Measurements from ENCODE around the gene TRAP1.

The TRAP1 gene

GRCh38 chr16:3645504-3646347, 71.6 kb downstream of the TRAP1 start:
- DNase-seq, result no peak

DNA sequence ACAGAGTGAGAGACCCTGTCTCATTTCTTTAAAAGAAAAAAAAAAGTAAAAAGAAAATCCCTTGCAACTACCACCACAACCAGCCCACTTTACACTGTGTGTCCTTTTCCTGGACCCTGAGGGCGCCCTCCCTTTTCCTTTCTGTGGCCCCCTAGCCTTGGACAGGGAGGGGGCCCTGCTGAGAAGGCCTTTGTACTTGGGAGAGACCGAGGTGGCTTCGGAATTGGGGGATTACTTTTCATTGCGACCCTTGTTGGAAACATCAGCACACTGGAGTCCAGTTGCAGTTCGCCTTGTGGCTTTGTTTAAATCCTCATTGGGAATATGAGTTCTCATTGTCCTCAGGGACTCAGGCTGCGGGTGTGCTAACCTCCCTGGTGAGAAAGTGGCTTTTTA, 72.2 kb downstream of the TRAP1 start:
- DNase-seq, result no peak

GRCh38 chr16:3643095-3643730, 74.1 kb downstream of the TRAP1 start:
- DNase-seq, result no peak

GRCh38 chr16:3642397-3643094, 74.8 kb downstream of the TRAP1 start:
- DNase-seq, result no peak

- DNase-seq, result no peak
Measured at GRCh38 chr16:3641801-3642396, 75.4 kb downstream of the TRAP1 start.

DNA sequence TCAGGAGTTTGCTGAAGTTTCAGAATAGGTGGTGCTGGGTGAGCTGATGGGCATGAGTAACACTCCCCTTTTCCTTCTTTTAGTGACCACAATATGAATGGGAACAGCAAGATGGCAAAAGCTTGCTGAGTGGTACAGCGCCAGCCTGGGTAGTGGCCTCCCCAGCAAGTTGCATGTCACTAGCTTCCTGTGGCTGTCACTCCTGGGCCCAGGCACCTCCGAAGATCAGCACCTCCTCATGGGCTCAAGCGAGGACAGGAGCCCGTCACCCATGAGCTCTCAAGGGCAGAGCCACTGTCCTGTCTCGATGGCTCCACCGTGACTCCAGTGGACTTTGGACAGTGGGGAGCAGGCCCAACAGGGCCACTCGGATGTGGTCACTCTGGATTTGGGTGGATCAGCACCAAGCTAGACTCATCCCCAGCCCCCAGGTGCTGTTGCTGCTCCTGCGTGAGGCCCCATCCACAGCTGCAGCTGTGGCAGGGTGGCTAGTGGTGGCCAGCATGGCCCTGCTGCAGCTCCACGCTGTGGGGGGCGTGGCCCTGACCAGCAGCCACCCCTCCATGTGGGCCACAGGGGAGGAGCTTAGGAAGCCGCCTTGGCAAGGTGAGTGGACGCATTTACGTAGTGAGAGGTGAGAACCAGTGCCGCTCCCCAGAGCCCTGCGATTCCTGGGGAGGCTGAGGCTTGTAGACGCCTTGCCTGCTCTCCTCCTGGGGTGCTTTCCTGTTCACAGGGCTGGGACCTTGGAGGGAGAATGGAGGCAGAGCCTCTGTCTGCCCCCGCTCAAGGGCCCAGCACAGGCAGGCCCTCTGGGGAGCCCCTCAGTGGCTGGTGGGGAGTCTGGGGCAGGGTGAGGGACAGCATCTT, 76.5 kb downstream of the TRAP1 start:
- DNase-seq, result no peak

DNA sequence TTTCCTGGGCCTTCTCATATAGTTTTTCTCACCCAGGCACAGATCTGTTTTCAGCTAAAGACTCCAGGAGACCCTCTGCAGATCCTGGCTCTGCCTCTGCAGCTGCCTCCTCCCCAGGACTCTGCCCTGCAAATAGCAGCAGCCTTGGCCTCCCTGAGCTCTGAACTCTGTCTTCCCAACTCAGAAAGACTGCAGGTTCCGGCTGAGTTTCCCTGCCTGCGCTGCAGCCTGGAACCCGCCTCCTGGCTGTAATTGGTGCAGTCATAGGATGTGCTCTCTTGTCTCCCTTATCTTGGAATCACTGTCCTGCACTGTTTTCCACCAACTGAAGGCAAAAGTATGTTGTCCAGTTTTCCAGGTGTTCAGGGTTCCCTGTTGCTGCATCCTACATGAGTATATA, 77.1 kb downstream of the TRAP1 start:
- DNase-seq, result no peak

- DNase-seq, result no peak
Measured at GRCh38 chr16:3638916-3639644, 78.2 kb downstream of the TRAP1 start.

DNA sequence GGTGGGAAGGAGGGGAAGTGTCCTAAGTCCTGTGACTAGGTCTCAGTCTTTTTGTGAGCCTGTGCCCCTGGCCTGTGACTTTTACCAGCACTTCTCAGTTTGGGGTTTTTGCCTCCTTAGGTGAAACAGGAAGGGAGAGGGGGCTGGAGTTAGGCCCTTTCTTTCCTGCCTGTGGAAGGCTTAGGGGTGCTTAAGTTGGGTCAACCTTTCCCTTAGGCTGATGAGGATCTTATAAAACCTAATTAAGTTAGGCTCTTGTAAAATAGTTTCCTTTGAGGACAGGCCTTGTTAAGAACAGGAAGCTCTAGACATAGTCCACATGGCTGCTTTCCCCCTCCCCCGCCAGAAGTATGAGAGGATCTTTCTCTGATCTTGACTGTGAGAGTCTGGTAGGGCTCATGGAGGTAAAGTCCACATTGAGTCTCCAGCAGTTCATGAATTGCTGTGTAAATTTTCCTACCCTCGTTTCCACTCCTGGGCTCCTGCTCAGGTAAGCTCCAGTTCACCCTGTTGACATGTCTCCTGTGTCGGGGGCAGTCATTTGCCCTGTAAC, 79.9 kb downstream of the TRAP1 start:
- DNase-seq, result no peak

DNA sequence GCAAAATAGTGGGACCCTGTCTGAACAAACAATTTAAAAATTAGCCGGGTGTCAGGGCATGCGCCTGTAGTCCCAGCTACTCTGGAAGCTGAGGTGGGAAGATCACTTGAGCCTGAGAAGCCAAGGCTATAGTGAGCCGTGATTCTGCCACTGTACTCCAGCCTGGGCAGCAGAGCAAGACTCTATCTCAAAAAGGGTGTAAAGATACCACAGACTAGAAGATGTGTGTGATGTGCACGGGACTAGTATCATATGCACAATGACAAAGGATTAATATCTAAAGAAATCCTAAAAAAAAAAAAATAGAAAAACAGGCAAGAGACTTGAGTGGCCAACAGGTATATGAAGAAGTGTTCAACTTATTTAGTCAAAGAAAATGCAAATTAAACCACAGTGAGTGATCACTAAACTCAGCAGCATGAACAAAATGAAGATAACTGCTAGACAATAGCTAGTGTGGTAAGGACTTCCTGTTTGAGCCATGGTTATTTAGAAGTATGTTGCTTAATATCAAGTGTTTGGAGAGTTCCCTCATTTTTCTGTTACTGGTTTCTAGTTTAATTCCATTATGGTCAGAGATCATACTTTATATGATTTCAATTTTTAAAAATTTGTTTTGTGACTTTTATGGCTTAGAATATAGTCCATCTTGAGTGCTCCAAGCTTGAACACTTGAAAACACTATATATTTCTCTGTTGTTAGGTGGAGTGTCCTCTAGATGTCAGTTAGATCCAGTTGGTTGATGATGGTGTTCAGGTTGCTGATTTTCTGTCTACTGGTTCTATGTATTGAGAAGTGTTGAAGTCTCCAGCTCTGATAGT, 91.2 kb downstream of the TRAP1 start:
- no peak for DNase-seq

- DNase-seq, result no peak
Measured at GRCh38 chr16:3625331-3625730, 92.0 kb downstream of the TRAP1 start.

DNA sequence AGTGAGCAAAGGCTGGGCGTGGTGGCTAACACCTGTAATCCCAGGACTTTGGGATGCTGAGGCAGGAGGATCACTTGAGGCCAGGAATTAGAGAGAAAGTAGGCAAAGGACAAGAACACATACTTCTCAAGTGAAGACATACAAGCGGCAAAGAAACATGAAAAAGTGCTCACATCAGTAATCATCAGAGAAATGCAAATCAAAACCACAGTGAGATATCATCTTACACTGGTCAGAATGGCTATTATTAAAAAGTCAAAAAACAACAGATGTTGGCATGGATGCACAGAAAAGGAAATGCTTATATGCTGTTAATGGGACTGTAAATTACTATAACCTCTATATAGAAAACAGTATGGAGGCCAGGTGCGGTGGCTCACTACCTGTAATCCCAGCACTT, 93.7 kb downstream of the TRAP1 start:
- no peak for DNase-seq

- DNase-seq, result no peak
Measured at GRCh38 chr16:3618769-3619141, 98.6 kb downstream of the TRAP1 start.

- DNase-seq, result no peak
Measured at GRCh38 chr16:3612510-3613466, 104.5 kb downstream of the TRAP1 start.

- peak; percentile 88 to 98 for DNase-seq
Measured at GRCh38 chr16:3611146-3611975, 106.0 kb downstream of the TRAP1 start, which contains the start of gene SLX4. SLX4 (minus strand) TSS chr16:3611606; CDS start chr16:3608964, 2,642 bp downstream.

DNA sequence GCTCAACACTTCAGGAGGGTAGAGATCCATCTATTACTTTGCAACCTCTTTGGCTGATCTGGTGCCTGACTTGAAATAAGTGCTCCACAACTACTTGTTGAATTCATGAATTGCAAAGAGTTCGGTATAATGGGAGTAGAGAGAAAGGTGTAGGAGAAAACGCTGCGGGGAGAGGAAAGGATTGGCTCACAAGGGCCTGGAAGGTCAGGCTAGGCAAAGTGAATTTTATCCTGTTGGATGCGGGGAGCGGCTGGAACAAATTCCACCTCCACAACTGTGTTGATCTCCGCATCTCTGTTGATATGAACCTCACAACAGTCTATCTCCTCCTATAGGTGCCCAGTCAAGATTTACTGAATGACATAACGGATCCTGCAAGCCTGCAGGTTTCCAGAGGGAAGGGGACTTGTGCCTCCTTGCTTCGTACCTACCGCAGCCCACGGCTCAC, 106.6 kb downstream of the TRAP1 start:
- DNase-seq, result no peak

- DNase-seq, result no peak
Measured at GRCh38 chr16:3609895-3610697, 107.2 kb downstream of the TRAP1 start.
